HEK293 (cell line): Measurements from ENCODE around the gene EVI5.
"Not testable (repeated sequence)": the region's sequence is repeated elsewhere in the genome, so short reads cannot be mapped to it uniquely, and the experiment has no call there.

ENCODE experiments used
- TCF7L2 ChIP-seq: IDR thresholded peaks from 2 replicates; pipeline ENCODE4 v1.6.1; 2011; ENCODE audit warnings: low read depth, mild to moderate bottlenecking, inconsistent platforms, low read length, moderate library complexity, borderline replicate concordance
- YY1 ChIP-seq: fragments of 450-650 bp; formaldehyde crosslinking; IDR thresholded peaks from 2 replicates; pipeline ENCODE4 v1.5.1; 2018; ENCODE audit warnings: missing biosample characterization, missing genetic modification characterization
- ZBTB17 ChIP-seq: fragments of 450-650 bp; formaldehyde crosslinking; IDR thresholded peaks from 2 replicates; pipeline ENCODE4 v1.5.1; 2016; ENCODE audit warnings: missing biosample characterization, missing genetic modification characterization
- ZNF140 ChIP-seq: fragments of 450-650 bp; formaldehyde crosslinking; IDR thresholded peaks from 2 replicates; pipeline ENCODE4 v1.5.1; 2016; ENCODE audit warnings: missing biosample characterization, missing genetic modification characterization
- ZNF292 ChIP-seq: fragments of 450-650 bp; formaldehyde crosslinking; IDR thresholded peaks from 2 replicates; pipeline ENCODE4 v1.5.1; 2016; ENCODE audit warnings: low read depth, missing biosample characterization, missing genetic modification characterization, borderline replicate concordance
- ZNF449 ChIP-seq: fragments of 450-650 bp; formaldehyde crosslinking; IDR thresholded peaks from 2 replicates; pipeline ENCODE4 v1.5.1; 2017; ENCODE audit warnings: missing biosample characterization, mild to moderate bottlenecking, missing genetic modification characterization, moderate library complexity
- ZNF555 ChIP-seq: fragments of 450-650 bp; formaldehyde crosslinking; conservative IDR thresholded peaks from 2 replicates; pipeline ENCODE4 v1.5.1; 2017; ENCODE audit warnings: missing biosample characterization, mild to moderate bottlenecking, missing genetic modification characterization, inconsistent platforms
- ZNF830 ChIP-seq: fragments of 450-650 bp; IDR thresholded peaks from 2 replicates; pipeline ENCODE4 v1.5.0; 2018; ENCODE audit warnings: missing biosample characterization, missing genetic modification characterization, low read depth, mild to moderate bottlenecking, moderate library complexity
- TF ChIP-seq, protein P1 (sequence below): fragments of 450-650 bp; formaldehyde crosslinking; IDR thresholded peaks from 2 replicates; pipeline ENCODE4 v1.5.1; 2016; ENCODE audit warnings: missing biosample characterization, missing genetic modification characterization
- TF ChIP-seq, protein P2 (sequence below): fragments of 450-650 bp; formaldehyde crosslinking; IDR thresholded peaks from 2 replicates; pipeline ENCODE4 v1.5.1; 2016; ENCODE audit warnings: missing biosample characterization, missing genetic modification characterization

- TF ChIP-seq, protein P1, sequence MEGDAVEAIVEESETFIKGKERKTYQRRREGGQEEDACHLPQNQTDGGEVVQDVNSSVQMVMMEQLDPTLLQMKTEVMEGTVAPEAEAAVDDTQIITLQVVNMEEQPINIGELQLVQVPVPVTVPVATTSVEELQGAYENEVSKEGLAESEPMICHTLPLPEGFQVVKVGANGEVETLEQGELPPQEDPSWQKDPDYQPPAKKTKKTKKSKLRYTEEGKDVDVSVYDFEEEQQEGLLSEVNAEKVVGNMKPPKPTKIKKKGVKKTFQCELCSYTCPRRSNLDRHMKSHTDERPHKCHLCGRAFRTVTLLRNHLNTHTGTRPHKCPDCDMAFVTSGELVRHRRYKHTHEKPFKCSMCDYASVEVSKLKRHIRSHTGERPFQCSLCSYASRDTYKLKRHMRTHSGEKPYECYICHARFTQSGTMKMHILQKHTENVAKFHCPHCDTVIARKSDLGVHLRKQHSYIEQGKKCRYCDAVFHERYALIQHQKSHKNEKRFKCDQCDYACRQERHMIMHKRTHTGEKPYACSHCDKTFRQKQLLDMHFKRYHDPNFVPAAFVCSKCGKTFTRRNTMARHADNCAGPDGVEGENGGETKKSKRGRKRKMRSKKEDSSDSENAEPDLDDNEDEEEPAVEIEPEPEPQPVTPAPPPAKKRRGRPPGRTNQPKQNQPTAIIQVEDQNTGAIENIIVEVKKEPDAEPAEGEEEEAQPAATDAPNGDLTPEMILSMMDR (tag by site-specific recombination) = not testable (repeated sequence)
- TF ChIP-seq ZBTB17 (tag by site-specific recombination); ZNF140; ZNF830 (tag by site-specific recombination); ZNF555 (tag by site-specific recombination); ZNF292 (tag by site-specific recombination); ZNF449 (tag by site-specific recombination); TCF7L2; YY1: not testable (repeated sequence)
- TF ChIP-seq, protein P2, sequence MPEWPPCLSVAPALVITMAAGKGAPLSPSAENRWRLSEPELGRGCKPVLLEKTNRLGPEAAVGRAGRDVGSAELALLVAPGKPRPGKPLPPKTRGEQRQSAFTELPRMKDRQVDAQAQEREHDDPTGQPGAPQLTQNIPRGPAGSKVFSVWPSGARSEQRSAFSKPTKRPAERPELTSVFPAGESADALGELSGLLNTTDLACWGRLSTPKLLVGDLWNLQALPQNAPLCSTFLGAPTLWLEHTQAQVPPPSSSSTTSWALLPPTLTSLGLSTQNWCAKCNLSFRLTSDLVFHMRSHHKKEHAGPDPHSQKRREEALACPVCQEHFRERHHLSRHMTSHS (tag by site-specific recombination) = not testable (repeated sequence)
Observed at GRCh38 chr1:92640686-92641085, 144.2 kb downstream of the EVI5 start.
